Glutamatergic neuron (in vitro differentiated cells): ENCODE measurements around the gene CDKN3. TPM values are rescaled to one million over a fixed set of nuclear protein-coding genes. Genes with fewer than 3 reads are reported as not detected.

Experiments used
- DNase-seq: peaks from one replicate; pipeline ENCODE4 v3.0.0; 2022
- H3K27ac Mint-ChIP-seq: one replicate; pipeline ENCODE4 v1.8.0; 2020; ENCODE audit warnings: mild to moderate bottlenecking, mixed read lengths, inconsistent platforms; ENCODE audit not compliant: unreplicated experiment
- H3K27me3 Mint-ChIP-seq: one replicate; pipeline ENCODE4 v1.8.0; 2020; ENCODE audit warnings: mild to moderate bottlenecking, moderate library complexity, mixed read lengths, inconsistent platforms; ENCODE audit not compliant: unreplicated experiment
- H3K36me3 Mint-ChIP-seq: one replicate; pipeline ENCODE4 v1.8.0; 2020; ENCODE audit warnings: mild to moderate bottlenecking, mixed read lengths, inconsistent platforms; ENCODE audit not compliant: unreplicated experiment
- H3K4me1 Mint-ChIP-seq: one replicate; pipeline ENCODE4 v1.8.0; 2020; ENCODE audit warnings: mild to moderate bottlenecking, low read depth, mixed read lengths, inconsistent platforms; ENCODE audit not compliant: unreplicated experiment
- H3K4me3 Mint-ChIP-seq: one replicate; pipeline ENCODE4 v1.8.0; 2020; ENCODE audit warnings: mild to moderate bottlenecking, mixed read lengths, inconsistent platforms; ENCODE audit not compliant: unreplicated experiment
- H3K9me3 Mint-ChIP-seq: one replicate; pipeline ENCODE4 v1.8.0; 2020; ENCODE audit warnings: mild to moderate bottlenecking, moderate library complexity, mixed read lengths, inconsistent platforms; ENCODE audit not compliant: unreplicated experiment
- CTCF ChIP-seq: fragments of 200-600 bp; sonication (generic); IDR thresholded peaks from one replicate; pipeline ENCODE4 v1.5.0; 2021; ENCODE audit not compliant: partially characterized antibody, unreplicated experiment
- total RNA-seq: library from RNA; stranded (reverse); fragmentation: NEBNext Ultra II Directional; extraction: Animal tissue kit (Norgen Biotek cat#: 25700); gene quantifications from one replicate; pipeline ENCODE4 v1.2.1, GENCODE V29; 2021; ENCODE audit not compliant: unreplicated experiment

CDKN3 gene
- total RNA-seq, 1 donor from 2014 or later = 4.4 TPM

- Mint-ChIP-seq H3K4me1 (no peaks in the 10 kb centered on the region), H3K4me3 (no peak overlapping the region), H3K9me3 (no peaks in the 10 kb centered on the region), H3K36me3 (no peaks in the 10 kb centered on the region), H3K27ac (no peak overlapping the region), H3K27me3 (no peaks in the 10 kb centered on the region)
- no peak for DNase-seq
- TF ChIP-seq CTCF = no peak
These were observed 33.9 kb upstream of the CDKN3 start for GRCh38 chr14:54362759-54363437.

GRCh38 chr14:54364555-54365415 is 32.0 kb upstream of the CDKN3 start:
- H3K27ac Mint-ChIP-seq = no peak overlapping the region
- no peaks in the 10 kb centered on the region for H3K27me3 Mint-ChIP-seq
- H3K4me3 Mint-ChIP-seq = no peak overlapping the region
- H3K4me1 Mint-ChIP-seq = no peaks in the 10 kb centered on the region
- no peak for TF ChIP-seq CTCF
- H3K36me3 Mint-ChIP-seq = no peaks in the 10 kb centered on the region
- DNase-seq = no peak
- H3K9me3 Mint-ChIP-seq = no peaks in the 10 kb centered on the region

DNA sequence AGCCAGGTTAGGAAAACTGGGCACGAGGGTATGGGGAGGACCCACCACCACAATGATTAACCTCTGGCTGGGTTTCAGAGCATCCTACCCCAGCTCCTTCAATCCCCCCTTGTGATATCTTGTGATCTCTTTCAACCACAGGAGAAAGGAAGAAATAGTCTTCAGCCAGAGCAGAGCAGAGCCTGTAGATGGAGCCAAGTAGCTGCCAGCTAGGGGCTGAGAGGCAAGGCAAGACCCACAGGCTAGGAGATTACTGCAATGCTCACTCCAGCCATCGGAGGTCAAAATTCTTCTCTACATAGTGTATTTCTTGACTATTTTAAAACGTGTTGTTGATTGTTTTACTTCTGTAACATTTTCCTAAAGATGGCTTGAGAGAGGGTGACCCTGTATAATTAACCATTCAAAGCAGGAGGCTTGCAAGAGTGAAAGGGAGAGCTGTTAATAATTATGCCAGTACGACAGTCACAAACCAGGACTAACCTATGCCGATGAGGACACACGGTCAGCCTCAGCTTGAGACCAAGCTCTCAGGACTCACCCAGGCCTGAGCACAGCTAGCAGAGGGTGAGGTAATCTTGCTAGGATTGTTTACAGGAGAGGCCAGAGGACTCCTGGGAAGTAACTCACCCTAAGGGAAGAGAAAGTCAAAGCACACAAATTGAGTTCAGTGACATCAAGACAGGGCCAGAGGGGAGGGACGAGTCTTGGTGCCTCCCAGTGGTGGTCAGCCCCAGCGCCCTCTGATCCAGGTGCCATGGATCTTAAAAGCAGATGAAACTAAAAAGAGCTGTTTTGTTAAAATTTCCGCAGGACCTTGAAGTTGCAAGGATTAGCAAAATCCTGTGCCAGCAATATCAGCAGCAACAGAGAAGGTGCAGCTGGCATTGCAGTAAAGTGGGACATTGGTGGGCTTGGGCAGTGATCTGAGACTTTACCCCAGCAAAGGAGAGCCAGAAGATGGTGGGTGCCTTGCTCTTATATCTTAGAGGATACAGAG is 29.8 kb upstream of the CDKN3 start:
- DNase-seq = peak; percentile 28
- H3K9me3 Mint-ChIP-seq = no peaks in the 10 kb centered on the region
- no peak overlapping the region for H3K27ac Mint-ChIP-seq
- H3K27me3 Mint-ChIP-seq = no peaks in the 10 kb centered on the region
- H3K36me3 Mint-ChIP-seq = no peaks in the 10 kb centered on the region
- H3K4me3 Mint-ChIP-seq = no peak overlapping the region
- H3K4me1 Mint-ChIP-seq = no peaks in the 10 kb centered on the region
- TF ChIP-seq CTCF = peak; percentile 31

DNA sequence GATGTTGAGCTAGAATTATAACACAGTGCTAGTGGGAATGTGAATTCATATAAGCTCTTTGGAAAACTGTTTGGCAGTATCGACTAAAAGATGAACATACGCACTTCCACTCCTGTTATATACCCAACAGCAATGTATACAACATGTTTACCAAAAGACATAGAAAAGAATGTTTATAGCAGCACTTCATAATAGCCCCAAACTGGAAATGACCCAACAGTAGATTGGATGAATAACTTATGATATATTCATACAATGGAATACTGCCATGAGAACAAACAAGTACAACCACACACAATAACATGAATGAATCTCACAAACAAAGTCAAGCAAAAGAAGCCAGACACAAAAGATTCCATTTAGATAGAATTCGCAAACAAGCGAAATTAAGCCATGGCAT is 28.5 kb upstream of the CDKN3 start:
- no peak for DNase-seq
- Mint-ChIP-seq H3K9me3 (no peaks in the 10 kb centered on the region), H3K27ac (no peak overlapping the region), H3K4me3 (no peak overlapping the region), H3K36me3 (no peaks in the 10 kb centered on the region), H3K4me1 (no peaks in the 10 kb centered on the region), H3K27me3 (no peaks in the 10 kb centered on the region)
- TF ChIP-seq CTCF = no peak
